CMK (cell line): ENCODE data around the gene CPM.
"Not testable (repeated sequence)": the region's sequence is repeated elsewhere in the genome, so short reads cannot be mapped to it uniquely, and the experiment has no call there.

Source experiments
- DNase-seq: peaks from one replicate; pipeline ENCODE4 v3.0.0-alpha.2; 2010; ENCODE audit warnings: low read depth

CPM gene

GRCh38 chr12:68825569-68826217 lies 107.3 kb downstream of the CPM start:
- DNase-seq = no peak

DNA sequence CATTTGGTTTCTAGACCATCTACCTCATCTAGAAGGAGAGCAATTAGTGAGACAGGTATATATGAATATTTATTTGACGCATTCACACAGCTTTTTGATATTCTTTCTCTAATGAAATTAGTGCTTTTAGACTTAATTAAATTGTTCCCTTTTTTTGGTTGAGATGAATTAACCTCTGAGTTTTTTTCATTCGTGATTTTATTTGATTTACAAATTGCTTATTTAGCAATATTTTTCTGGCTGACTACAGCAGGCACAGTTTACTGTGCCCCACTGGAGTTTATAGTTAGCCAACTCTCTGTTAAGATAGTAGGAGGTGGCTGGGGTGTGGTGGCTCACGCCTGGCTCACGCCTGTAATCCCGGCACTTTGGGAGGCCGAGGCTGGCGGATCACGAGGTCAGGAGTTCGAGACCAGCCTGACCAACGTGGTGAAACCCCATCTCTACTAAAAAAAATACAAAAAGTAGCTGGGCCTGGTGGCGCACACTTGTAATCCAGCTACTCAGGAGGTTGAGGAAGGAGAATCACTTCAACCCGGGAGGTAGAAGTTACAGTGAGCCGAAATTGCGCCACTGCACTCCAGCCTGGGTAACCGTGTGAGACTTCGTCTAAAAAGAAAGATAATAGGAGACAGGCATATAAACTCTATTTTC lies 108.2 kb downstream of the CPM start:
- DNase-seq = no peak

DNA sequence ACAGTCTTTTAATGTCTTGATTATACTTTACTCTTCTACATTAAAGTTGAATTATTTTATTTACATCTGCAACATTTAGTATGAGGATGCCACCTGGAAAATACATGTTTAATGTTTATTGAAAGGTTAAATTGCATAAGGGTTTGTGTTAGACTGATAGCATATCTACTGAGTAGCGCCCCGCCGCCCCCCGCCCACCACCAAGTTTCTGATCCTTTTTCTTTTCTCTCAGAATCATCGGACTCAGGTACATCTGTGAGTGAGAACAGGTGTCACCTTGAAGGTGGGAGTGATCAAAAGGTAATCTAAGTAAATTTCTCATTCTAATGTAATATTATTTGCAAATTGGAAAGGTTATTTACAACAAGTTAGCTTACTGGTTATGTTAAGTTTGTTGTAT lies 108.8 kb downstream of the CPM start:
- no peak for DNase-seq

- no peak for DNase-seq
Measured at GRCh38 chr12:68823696-68824095, 109.3 kb downstream of the CPM start.

DNA sequence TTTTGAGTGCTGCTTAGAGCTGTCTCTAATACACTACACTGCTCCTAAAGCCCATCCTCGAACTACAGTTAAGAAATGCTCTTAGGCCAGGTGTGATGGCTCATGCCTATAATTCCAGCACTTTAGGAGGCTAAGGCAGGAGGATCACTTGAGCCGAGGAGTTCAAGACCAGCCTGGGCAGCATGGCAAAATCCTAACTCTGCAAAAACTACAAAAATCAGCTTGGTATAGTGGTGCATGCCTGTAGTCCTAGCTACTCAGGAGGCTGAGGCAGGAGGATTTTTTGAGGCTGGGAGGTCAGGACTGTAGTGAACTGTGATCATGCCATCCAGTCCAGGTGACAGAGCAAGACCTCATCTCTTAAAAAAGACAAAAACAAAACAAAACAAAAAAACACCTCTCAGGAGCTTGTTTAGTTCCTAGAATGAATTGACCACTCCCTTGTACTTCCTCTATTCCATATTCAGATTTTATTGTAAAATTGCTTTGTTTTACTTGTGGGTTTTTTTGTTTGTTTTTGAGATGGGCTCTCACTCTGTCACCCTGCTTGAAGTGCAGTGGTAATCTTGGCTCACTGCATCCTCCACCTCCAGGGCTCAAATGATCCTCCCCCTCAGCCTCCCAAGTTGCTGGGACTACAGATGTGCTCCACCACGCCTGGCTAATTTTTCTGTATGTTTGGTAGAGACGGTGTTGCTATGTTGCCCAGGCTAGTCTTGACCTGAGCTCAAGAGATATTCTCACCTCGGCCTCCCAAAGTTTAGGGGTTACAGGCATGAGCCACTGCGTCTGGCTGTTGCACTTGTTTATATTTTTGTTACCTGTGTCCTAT lies 111.4 kb downstream of the CPM start:
- DNase-seq = no peak

GRCh38 chr12:68819481-68819880 lies 113.5 kb downstream of the CPM start:
- not testable (repeated sequence) for DNase-seq

- DNase-seq = no peak
Measured at GRCh38 chr12:68815928-68816800, 116.8 kb downstream of the CPM start.

DNA sequence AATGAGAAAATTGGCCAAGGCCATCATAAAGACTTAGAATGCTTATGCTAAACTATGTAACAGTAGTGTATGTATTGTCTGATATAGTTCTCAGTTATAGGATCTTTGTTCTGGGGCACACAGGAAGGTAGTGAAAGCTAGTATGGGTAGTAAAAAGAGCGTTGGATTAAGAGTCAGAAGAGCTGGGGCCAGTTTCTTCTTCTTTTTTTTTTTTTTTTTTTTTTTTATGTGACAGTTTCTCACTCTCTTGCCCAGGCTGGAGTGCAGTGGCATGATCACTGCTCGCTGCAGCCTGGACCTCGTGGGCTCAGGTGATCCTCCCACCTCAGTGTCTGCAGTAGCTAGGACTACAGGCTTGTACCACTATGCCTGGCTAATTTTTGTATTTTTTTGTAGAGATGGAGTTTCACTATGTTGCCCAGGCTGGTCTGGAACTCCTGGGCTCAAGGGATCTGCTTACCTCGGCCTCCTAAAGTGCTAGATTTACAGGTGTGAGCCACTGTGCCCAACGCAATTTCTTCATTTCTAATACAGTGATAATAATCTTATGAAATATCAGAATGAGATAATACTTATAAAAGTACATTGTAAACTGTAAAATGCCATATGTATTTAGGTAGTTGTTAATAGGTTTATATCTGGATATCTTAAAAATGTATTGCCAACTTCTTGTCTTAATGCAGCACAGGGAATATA lies 117.6 kb downstream of the CPM start:
- no peak for DNase-seq

GRCh38 chr12:68814490-68815231 lies 118.3 kb downstream of the CPM start:
- DNase-seq = no peak

GRCh38 chr12:68813242-68813593 lies 119.8 kb downstream of the CPM start:
- DNase-seq = no peak

- no peak for DNase-seq
Measured at GRCh38 chr12:68812553-68813241, 120.3 kb downstream of the CPM start.

GRCh38 chr12:68811573-68811972 lies 121.4 kb downstream of the CPM start:
- DNase-seq = not testable (repeated sequence)

DNA sequence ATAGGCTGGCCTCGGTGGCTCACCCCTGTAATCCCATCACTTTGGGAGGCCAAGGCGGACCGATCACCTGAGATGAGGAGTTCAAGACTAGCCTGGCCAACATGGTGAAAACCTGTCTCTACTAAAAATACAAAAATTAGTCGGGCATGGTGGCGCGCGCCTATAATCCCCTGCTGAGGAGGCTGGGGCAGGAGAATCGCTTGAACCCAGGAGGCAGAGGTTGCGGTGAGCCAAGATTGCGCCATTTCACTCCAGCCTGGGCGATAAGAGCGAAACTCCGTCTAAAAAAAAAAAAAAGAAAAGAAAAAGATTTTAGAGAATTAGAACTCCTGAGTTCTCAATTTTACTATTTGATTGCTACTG lies 123.0 kb downstream of the CPM start:
- not testable (repeated sequence) for DNase-seq

DNA sequence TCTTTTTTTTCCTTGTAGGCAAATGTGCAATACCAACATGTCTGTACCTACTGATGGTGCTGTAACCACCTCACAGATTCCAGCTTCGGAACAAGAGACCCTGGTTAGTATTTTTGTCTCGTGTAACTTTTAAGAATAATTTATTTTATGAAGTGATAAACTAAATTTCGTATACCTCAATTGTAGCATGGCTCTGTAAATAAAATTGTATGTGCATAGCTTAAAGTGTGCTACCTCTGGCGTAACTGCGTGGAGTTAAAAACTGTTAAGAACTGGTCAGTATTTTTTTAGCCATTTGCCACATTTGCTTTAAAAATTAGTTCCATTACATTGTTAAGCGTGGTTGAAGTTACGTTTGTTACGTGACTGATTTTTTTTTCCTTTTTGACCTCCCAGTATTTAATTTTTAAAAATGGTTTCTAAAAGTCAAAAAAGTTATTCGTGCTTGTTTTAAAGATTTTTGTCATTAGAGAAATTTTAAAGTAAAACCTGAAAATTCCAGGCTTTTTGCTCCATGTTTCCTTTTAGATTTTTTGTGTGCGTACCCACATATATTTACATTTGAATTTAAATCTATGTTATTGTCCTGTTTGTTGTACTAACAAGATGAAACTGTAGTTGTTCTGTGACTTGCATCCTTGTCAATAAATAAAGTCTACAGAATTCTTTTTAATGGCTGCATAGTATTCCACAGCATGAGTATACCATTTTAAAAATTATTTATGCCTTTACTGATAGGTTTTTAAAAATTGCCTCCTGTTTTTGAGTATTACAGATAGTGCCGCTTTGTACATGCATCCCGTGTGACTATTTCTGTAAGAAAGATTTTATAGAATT lies 123.6 kb downstream of the CPM start:
- no peak for DNase-seq

GRCh38 chr12:68808388-68809189 lies 124.4 kb downstream of the CPM start:
- no peak for DNase-seq

- peak; percentile 75 for DNase-seq
Measured at GRCh38 chr12:68807576-68808387, 125.2 kb downstream of the CPM start, which contains the start of gene MDM2. Gene MDM2 (plus strand): TSS chr12:68808177. CDS start chr12:68808478, 301 bp downstream.

DNA sequence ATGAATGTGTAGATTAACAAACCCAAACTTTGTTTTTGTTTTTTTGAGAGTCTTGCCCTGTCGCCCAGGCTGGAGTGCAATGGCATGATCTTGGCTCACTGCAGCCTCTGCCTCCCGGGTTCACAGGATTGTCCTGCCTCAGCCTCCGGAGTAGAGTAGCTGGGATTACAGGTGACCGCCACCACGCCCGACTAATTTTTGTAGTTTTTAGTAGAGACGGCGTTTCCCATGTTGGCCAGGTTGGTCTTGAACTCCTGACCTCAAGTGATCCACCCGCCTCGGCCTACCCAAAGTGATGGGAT lies 125.7 kb downstream of the CPM start:
- not testable (repeated sequence) for DNase-seq
